Measurements from ENCODE around the gene TSPAN2.

The TSPAN2 gene

GRCh38 chr1:115062542-115063004, 26.7 kb downstream of the TSPAN2 start:
- no peaks in the 10 kb centered on the region for H3K27me3 ChIP-seq (ENCODE audit: control insufficient read depth, insufficient read depth, low read length)
- no peak overlapping the region for H3K27ac ChIP-seq (ENCODE audit: low read depth, low read length)
- no peaks in the 10 kb centered on the region for H3K36me3 ChIP-seq (ENCODE audit: control insufficient read depth, insufficient read depth, low read length)
- no peak overlapping the region for H3K9ac ChIP-seq (ENCODE audit: low read length)
- H3K9me3 ChIP-seq (ENCODE audit: control insufficient read depth, insufficient read depth, low read depth, low read length) = no peaks in the 10 kb centered on the region
- peaks cover 5% of the 10 kb centered on the region; the same call in 1 of the 2 replicates for H3K4me1 ChIP-seq (ENCODE audit: control insufficient read depth, insufficient read depth, low read length)
- H3K4me3 ChIP-seq (ENCODE audit: low read depth, low read length) = no peak overlapping the region

- H3K27ac ChIP-seq (ENCODE audit: low read depth, low read length) = no peak overlapping the region
- H3K4me3 ChIP-seq (ENCODE audit: low read depth, low read length) = no peak overlapping the region
- no peaks in the 10 kb centered on the region for H3K9me3 ChIP-seq (ENCODE audit: control insufficient read depth, insufficient read depth, low read depth, low read length)
- no peaks in the 10 kb centered on the region for H3K27me3 ChIP-seq (ENCODE audit: control insufficient read depth, insufficient read depth, low read length)
- no peak overlapping the region for H3K9ac ChIP-seq (ENCODE audit: low read length)
- no peaks in the 10 kb centered on the region for H3K36me3 ChIP-seq (ENCODE audit: control insufficient read depth, insufficient read depth, low read length)
- H3K4me1 ChIP-seq (ENCODE audit: control insufficient read depth, insufficient read depth, low read length) = peaks cover 20% of the 10 kb centered on the region
These were observed 28.8 kb downstream of the TSPAN2 start for GRCh38 chr1:115060501-115060900.

GRCh38 chr1:115059316-115059715, 30.0 kb downstream of the TSPAN2 start:
- Histone ChIP-seq H3K4me3 (ENCODE audit: low read depth, low read length) (no peak overlapping the region), H3K9ac (ENCODE audit: low read length) (no peak overlapping the region), H3K4me1 (ENCODE audit: control insufficient read depth, insufficient read depth, low read length) (peaks cover 20% of the 10 kb centered on the region), H3K27ac (ENCODE audit: low read depth, low read length) (no peak overlapping the region), H3K9me3 (ENCODE audit: control insufficient read depth, insufficient read depth, low read depth, low read length) (no peaks in the 10 kb centered on the region), H3K27me3 (ENCODE audit: control insufficient read depth, insufficient read depth, low read length) (no peaks in the 10 kb centered on the region), H3K36me3 (ENCODE audit: control insufficient read depth, insufficient read depth, low read length) (no peaks in the 10 kb centered on the region)

GRCh38 chr1:115057661-115058254, 31.5 kb downstream of the TSPAN2 start:
- no peaks in the 10 kb centered on the region for H3K27me3 ChIP-seq (ENCODE audit: control insufficient read depth, insufficient read depth, low read length)
- no peaks in the 10 kb centered on the region for H3K36me3 ChIP-seq (ENCODE audit: control insufficient read depth, insufficient read depth, low read length)
- no peak overlapping the region; the same call in 1 of the 2 replicates for H3K4me3 ChIP-seq (ENCODE audit: low read depth, low read length)

GRCh38 chr1:115056395-115056798, 32.9 kb downstream of the TSPAN2 start:
- H3K27me3 ChIP-seq (ENCODE audit: control insufficient read depth, insufficient read depth, low read length) = no peaks in the 10 kb centered on the region
- peaks cover 15% of the 10 kb centered on the region for H3K4me1 ChIP-seq (ENCODE audit: control insufficient read depth, insufficient read depth, low read length)
- H3K9ac ChIP-seq (ENCODE audit: low read length) = no peak overlapping the region
- no peak overlapping the region for H3K27ac ChIP-seq (ENCODE audit: low read depth, low read length)
- no peaks in the 10 kb centered on the region for H3K36me3 ChIP-seq (ENCODE audit: control insufficient read depth, insufficient read depth, low read length)
- peak overlapping the region; percentile 27; the same call in 1 of the 2 replicates for H3K4me3 ChIP-seq (ENCODE audit: low read depth, low read length)
- H3K9me3 ChIP-seq (ENCODE audit: control insufficient read depth, insufficient read depth, low read depth, low read length) = no peaks in the 10 kb centered on the region

More at GRCh38 chr1:115057661-115058254, 31.5 kb downstream of the TSPAN2 start:
- Histone ChIP-seq H3K4me1 (ENCODE audit: control insufficient read depth, insufficient read depth, low read length) (peaks cover 18% of the 10 kb centered on the region), H3K9ac (ENCODE audit: low read length) (no peak overlapping the region), H3K9me3 (ENCODE audit: control insufficient read depth, insufficient read depth, low read depth, low read length) (no peaks in the 10 kb centered on the region), H3K27ac (ENCODE audit: low read depth, low read length) (no peak overlapping the region)

- no peak overlapping the region for H3K9ac ChIP-seq (ENCODE audit: low read length)
- peaks cover 15% of the 10 kb centered on the region for H3K4me1 ChIP-seq (ENCODE audit: control insufficient read depth, insufficient read depth, low read length)
- H3K36me3 ChIP-seq (ENCODE audit: control insufficient read depth, insufficient read depth, low read length) = no peaks in the 10 kb centered on the region
These were observed 36.7 kb downstream of the TSPAN2 start for GRCh38 chr1:115052454-115053083.

GRCh38 chr1:115051850-115052249, 37.5 kb downstream of the TSPAN2 start:
- H3K4me3 ChIP-seq (ENCODE audit: low read depth, low read length) = no peak overlapping the region
- no peaks in the 10 kb centered on the region for H3K9me3 ChIP-seq (ENCODE audit: control insufficient read depth, insufficient read depth, low read depth, low read length)
- peaks cover 8% of the 10 kb centered on the region for H3K4me1 ChIP-seq (ENCODE audit: control insufficient read depth, insufficient read depth, low read length)
- no peak overlapping the region for H3K27ac ChIP-seq (ENCODE audit: low read depth, low read length)
- H3K9ac ChIP-seq (ENCODE audit: low read length) = no peak overlapping the region
- H3K36me3 ChIP-seq (ENCODE audit: control insufficient read depth, insufficient read depth, low read length) = no peaks in the 10 kb centered on the region
- no peaks in the 10 kb centered on the region for H3K27me3 ChIP-seq (ENCODE audit: control insufficient read depth, insufficient read depth, low read length)

More at GRCh38 chr1:115052454-115053083, 36.7 kb downstream of the TSPAN2 start:
- Histone ChIP-seq H3K4me3 (ENCODE audit: low read depth, low read length) (no peak overlapping the region), H3K27ac (ENCODE audit: low read depth, low read length) (no peak overlapping the region), H3K9me3 (ENCODE audit: control insufficient read depth, insufficient read depth, low read depth, low read length) (no peaks in the 10 kb centered on the region), H3K27me3 (ENCODE audit: control insufficient read depth, insufficient read depth, low read length) (no peaks in the 10 kb centered on the region)

- H3K9me3 ChIP-seq (ENCODE audit: control insufficient read depth, insufficient read depth, low read depth, low read length) = peaks cover 5% of the 10 kb centered on the region; the same call in 1 of the 2 replicates
- H3K27me3 ChIP-seq (ENCODE audit: control insufficient read depth, insufficient read depth, low read length) = no peaks in the 10 kb centered on the region
- H3K36me3 ChIP-seq (ENCODE audit: control insufficient read depth, insufficient read depth, low read length) = no peaks in the 10 kb centered on the region
- no peaks in the 10 kb centered on the region for H3K4me1 ChIP-seq (ENCODE audit: control insufficient read depth, insufficient read depth, low read length)
- H3K27ac ChIP-seq (ENCODE audit: low read depth, low read length) = no peak overlapping the region
- no peak overlapping the region for H3K9ac ChIP-seq (ENCODE audit: low read length)
- no peak overlapping the region for H3K4me3 ChIP-seq (ENCODE audit: low read depth, low read length)
These were observed 42.6 kb downstream of the TSPAN2 start for GRCh38 chr1:115046751-115047150.

- H3K9ac ChIP-seq (ENCODE audit: low read length) = no peak overlapping the region
These were observed 47.6 kb downstream of the TSPAN2 start for GRCh38 chr1:115041654-115042053.

GRCh38 chr1:115040501-115040900, 48.8 kb downstream of the TSPAN2 start:
- no peaks in the 10 kb centered on the region for H3K27me3 ChIP-seq (ENCODE audit: control insufficient read depth, insufficient read depth, low read length)
- H3K36me3 ChIP-seq (ENCODE audit: control insufficient read depth, insufficient read depth, low read length) = no peaks in the 10 kb centered on the region
- no peaks in the 10 kb centered on the region for H3K9me3 ChIP-seq (ENCODE audit: control insufficient read depth, insufficient read depth, low read depth, low read length)
- H3K4me1 ChIP-seq (ENCODE audit: control insufficient read depth, insufficient read depth, low read length) = peaks cover 8% of the 10 kb centered on the region; the same call in 1 of the 2 replicates
- H3K9ac ChIP-seq (ENCODE audit: low read length) = no peak overlapping the region
- H3K4me3 ChIP-seq (ENCODE audit: low read depth, low read length) = no peak overlapping the region
- no peak overlapping the region for H3K27ac ChIP-seq (ENCODE audit: low read depth, low read length)

More at GRCh38 chr1:115041654-115042053, 47.6 kb downstream of the TSPAN2 start:
- Histone ChIP-seq H3K4me3 (ENCODE audit: low read depth, low read length) (no peak overlapping the region), H3K9me3 (ENCODE audit: control insufficient read depth, insufficient read depth, low read depth, low read length) (peaks cover 5% of the 10 kb centered on the region; the same call in 1 of the 2 replicates), H3K4me1 (ENCODE audit: control insufficient read depth, insufficient read depth, low read length) (peaks cover 7% of the 10 kb centered on the region; the same call in 1 of the 2 replicates), H3K27ac (ENCODE audit: low read depth, low read length) (no peak overlapping the region), H3K27me3 (ENCODE audit: control insufficient read depth, insufficient read depth, low read length) (no peaks in the 10 kb centered on the region), H3K36me3 (ENCODE audit: control insufficient read depth, insufficient read depth, low read length) (no peaks in the 10 kb centered on the region)

GRCh38 chr1:115036814-115037507, 52.3 kb downstream of the TSPAN2 start:
- Histone ChIP-seq H3K27me3 (ENCODE audit: control insufficient read depth, insufficient read depth, low read length) (no peaks in the 10 kb centered on the region), H3K9me3 (ENCODE audit: control insufficient read depth, insufficient read depth, low read depth, low read length) (no peaks in the 10 kb centered on the region), H3K9ac (ENCODE audit: low read length) (no peak overlapping the region), H3K36me3 (ENCODE audit: control insufficient read depth, insufficient read depth, low read length) (no peaks in the 10 kb centered on the region), H3K4me3 (ENCODE audit: low read depth, low read length) (no peak overlapping the region), H3K4me1 (ENCODE audit: control insufficient read depth, insufficient read depth, low read length) (peaks cover 8% of the 10 kb centered on the region; the same call in 1 of the 2 replicates), H3K27ac (ENCODE audit: low read depth, low read length) (no peak overlapping the region)

Data from HUES6 (cell line).